GM19455 (cell line): ENCODE data around the gene CRYBA4.
"Not testable (repeated sequence)": the region's sequence is repeated elsewhere in the genome, so short reads cannot be mapped to it uniquely, and the experiment has no call there.

ENCODE experiments used
- ATAC-seq: cut with Tn5 transposase; IDR thresholded peaks from one replicate; pipeline ENCODE4 v1.9.1; 2021; ENCODE audit not compliant: unreplicated experiment

CRYBA4 gene

DNA sequence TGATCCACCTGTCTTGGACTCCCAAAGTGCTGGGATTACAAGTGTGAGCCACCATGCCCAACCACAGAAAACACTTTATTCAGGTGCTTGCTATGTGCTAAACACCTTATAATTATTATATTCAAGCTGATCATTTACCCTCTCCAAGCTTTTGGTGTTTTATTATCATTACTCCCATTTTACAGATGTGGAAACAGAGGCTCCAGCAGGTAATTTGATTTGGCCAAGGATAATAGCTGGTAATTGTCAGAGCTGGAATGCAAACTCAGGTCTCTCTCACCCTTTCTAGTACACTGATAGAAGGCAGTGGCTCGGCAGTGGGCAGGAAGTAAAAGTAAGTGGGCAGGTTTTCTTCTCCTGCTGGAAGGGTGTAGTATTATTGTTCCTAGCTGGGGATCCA, 28.0 kb upstream of the CRYBA4 start:
- ATAC-seq, result no peak

GRCh38 chr22:26597026-26597425, 24.7 kb upstream of the CRYBA4 start:
- ATAC-seq, result no peak

GRCh38 chr22:26597480-26597879, 24.3 kb upstream of the CRYBA4 start:
- no peak for ATAC-seq

DNA sequence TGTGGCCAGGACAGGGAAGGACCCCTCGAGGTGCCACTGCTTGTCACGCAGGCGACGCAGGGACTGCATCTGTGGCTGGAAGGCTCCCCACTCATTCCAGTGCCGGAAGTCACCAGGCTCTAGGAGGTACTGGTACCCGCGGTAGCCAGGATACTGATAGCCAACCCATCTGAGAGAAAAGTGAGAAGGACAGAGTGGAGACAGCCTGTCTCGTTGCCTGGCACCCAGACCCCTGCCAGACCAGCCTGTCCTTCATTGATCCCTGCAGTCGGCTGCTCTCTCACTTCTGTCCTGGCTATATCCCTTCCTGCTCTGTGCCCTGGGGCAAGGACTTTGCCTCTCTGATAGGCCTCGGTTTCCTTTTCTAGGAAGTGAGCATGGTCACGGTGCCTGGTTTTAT, 22.3 kb upstream of the CRYBA4 start:
- no peak for ATAC-seq

GRCh38 chr22:26601726-26602125, 20.0 kb upstream of the CRYBA4 start:
- no peak for ATAC-seq

DNA sequence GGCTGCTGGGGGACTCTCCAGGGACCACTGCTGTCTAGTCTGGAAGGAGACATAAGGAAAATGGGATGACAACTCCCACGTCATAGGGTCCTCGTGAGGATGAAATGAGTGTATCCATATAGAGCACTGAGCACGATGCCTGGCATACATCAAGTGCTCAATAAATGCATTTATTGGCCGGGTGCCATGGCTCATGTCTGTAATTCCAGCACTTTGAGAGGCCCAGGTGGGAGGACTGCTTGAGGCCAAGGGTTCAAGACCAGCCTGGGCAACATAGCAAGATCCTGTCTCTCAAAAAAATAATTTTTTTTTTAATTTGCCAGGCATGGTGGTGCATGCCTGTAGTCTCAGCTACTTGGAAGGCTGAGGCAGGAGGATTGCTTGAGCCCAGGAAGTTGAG, 19.6 kb upstream of the CRYBA4 start:
- no peak for ATAC-seq

DNA sequence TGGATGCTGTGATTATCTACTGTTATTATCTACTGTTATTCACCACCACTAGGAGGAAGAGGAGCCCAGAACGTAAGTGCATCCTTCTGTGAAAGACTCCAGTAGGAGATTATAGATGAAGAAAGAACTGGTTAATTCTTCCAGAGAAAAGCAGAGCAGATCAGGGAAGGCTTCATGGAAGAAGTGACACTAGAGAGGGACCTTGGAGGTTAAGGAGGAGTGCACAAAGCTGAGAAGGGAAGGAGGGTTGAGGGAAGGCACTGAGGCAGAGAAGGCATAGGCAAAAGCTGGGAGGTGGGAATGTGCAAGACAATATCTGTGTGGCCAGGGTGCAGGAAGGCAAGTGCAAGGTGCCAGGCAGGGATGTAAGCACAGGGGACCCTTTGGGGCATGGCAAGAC, 17.4 kb upstream of the CRYBA4 start:
- ATAC-seq, result no peak

GRCh38 chr22:26606611-26607010, 15.2 kb upstream of the CRYBA4 start:
- ATAC-seq, result no peak

DNA sequence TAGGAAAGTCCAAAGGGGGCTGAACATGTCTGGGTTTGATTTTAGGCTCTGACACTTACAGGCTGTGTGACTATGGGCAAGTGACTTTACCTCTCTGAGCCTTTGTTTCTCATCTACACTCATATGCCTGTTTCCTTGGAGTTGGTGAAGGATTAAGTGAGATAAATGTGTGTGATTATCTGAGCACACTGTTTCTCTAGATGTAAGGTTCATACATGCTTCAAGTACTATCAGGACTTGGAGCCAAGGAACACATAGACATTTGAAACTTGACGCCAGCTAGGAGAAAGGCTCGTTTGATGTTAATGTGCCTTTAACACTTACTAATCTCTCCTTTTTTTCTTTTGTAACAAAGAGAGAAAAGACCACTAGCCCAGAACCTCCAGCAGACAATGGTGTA, 13.6 kb upstream of the CRYBA4 start:
- no peak for ATAC-seq

DNA sequence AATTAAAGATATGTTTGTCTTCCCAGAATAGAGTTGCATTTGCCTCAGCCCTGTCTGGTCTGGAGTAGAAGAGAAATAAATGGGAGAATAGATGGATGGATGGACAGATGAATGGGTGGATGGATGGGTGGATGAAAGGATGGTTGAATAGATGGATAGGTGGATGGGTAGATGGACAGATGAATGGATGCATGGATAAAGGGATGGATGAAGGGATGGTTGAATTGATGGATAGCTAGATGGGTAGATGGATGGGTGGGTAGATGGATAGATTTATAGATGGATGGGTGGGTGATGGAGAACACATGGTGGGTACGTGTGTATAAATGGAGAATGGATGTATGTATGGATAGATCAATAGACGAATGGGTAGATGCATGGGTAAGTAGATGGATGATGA, 12.5 kb upstream of the CRYBA4 start:
- no peak for ATAC-seq

- ATAC-seq, result peak; percentile 77
Observed at GRCh38 chr22:26610072-26610958, 11.4 kb upstream of the CRYBA4 start.

DNA sequence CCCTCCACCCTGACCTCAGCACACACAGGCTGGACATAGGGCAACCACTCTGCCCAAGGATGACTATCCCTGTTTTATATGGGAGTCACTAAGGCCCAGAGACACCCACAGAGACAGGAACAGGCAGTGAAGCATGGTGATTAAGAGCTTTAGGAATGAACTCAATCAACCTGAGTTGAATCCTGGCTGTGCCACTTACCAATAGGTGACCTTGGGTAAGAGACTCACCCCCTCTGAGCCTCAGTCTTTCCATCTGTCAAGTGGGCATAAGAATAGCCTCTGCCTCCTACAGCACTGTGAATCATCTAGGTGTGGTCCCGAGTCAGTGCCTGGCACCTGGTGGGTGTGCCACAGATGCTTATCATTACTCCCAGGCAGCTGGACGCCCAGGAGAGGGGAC, 10.8 kb upstream of the CRYBA4 start:
- no peak for ATAC-seq

- no peak for ATAC-seq
Observed at GRCh38 chr22:26612652-26613051, 9.1 kb upstream of the CRYBA4 start.

DNA sequence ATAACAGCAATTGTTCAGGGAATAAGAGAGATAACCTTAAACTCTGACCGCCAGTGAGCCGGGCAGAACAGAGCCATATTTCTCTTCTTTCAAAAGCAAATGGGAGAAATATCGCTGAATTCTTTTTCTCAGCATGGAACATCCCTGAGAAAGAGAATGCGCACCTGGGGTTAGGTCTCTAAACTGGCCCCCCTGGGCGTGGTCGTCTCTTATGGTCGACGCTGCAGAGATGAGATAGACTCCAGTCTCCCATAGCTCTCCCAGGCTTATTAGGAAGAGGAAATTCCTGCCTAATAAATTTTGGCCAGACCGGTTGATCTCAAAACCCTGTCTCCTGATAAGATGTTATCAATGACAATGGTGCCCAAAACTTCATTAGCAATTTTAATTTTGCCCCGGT, 8.0 kb upstream of the CRYBA4 start:
- not testable (repeated sequence) for ATAC-seq

DNA sequence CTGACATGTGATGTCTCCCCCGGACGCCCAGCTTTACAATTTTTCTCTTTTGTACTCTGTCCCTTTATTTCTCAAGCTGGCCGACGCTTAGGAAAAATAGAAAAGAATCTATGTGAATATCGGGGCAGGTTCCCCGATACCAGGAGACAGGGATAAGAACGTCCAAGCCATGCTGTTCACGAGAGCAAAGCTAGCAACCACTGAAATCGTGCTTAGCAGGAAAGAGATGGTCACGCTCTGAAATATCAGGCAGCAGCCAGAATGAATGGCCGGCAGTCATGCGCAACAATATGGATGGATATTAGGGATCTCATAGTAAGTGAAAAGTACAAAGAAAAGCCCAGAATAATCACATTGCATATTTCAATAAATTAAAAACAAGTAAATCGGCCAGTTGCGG, 7.4 kb upstream of the CRYBA4 start:
- ATAC-seq, result no peak

GRCh38 chr22:26615149-26615548, 6.6 kb upstream of the CRYBA4 start:
- no peak for ATAC-seq

GRCh38 chr22:26615830-26616435, 5.8 kb upstream of the CRYBA4 start:
- no peak for ATAC-seq

GRCh38 chr22:26616650-26617049, 5.1 kb upstream of the CRYBA4 start:
- ATAC-seq, result no peak

DNA sequence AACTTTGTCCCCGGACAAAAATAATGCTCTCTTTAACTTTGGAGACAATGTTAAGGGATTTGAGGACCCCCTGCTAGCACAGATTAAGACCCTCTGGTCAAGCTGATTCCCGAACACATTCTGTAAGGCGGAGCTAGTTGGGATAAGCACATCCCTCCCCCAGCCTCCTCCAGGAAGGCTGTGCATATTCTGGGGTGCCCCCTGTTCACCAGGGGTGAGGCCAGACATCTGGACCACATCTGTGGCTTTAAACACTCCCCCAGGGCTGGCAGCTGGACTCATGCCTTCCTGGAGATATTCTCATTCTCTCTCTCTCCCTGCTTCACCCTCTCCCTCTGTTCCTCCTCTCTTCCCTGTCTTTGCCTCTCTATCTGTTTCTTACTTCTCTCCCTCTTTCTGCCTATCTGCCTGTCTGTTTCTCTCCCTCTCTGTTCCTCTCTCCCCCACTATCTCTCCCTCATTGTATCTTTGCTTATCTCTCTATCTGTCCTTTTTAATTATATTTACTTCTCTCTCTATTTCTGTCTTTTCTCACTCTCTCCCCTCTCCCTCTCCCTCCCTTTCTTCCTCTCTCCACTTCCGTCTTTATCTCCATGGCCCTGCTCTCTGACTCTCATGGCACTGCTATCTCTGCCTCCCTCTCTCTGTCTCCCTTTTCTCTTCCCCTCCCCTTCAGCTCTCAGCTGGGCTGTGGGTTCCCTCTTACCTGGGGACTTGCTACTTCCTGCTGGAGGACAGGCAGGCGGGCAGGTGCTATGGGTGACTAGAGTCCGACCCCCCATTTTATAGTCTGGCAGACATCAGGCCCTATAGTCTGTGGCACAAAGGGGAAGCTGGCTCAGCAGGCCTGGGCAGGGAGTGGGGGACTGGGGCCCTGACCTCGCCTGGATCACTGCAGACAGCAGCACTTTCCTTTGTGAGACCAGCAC, 4.2 kb upstream of the CRYBA4 start, which contains the start of gene CRYBB1:
Gene CRYBB1, minus strand, starts transcription at position 757 of the 929 bp plus-strand sequence. CDS start 1,708 bp downstream, outside the sequence.
- no peak for ATAC-seq

DNA sequence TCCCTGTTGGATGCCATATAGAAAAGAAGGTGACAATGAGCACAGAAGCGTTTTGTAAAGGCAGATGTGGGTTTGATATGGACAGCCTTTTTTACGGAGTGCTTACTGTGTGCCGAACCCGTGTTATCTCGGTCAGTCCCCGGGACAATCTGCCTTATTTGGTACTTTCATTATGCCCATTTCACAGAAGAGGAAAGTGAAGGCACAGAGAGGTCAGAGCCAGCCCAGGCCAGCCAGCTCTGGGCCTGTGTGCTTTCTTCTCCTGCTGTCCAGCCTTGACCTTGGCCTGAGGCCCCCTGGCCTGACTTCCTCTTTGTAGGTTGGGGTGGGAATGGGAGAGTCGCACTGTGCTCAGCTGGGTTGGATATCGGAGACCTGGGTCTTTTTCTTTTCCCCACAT, 3.3 kb upstream of the CRYBA4 start:
- no peak for ATAC-seq

GRCh38 chr22:26619510-26619909, 2.3 kb upstream of the CRYBA4 start:
- ATAC-seq, result no peak
